SK-N-SH treated with all-trans-retinoic acid at 6 μM for 48 hours (cell line): Measurements from ENCODE around the gene DOCK4.

Experiments used
- ATAC-seq: fragments of 200-7000 bp; cut with Tn5 transposase; 3 replicates; pipeline ENCODE4 v1.9.1; 2020; ENCODE audit warnings: mild to moderate bottlenecking, moderate library complexity
- ARNTL ChIP-seq: fragments of 450-650 bp; formaldehyde crosslinking; IDR thresholded peaks from 2 replicates; pipeline ENCODE4 v1.5.0; 2020; ENCODE audit warnings: low read depth, mild to moderate bottlenecking, moderate library complexity, borderline replicate concordance
- BACH2 ChIP-seq: fragments of 250-450 bp; sonication (Bioruptor Pico); IDR thresholded peaks from 2 replicates; pipeline ENCODE4 v1.9.0; 2021; ENCODE audit warnings: mild to moderate bottlenecking, borderline replicate concordance
- CSDC2 ChIP-seq: fragments of 250-450 bp; sonication (Bioruptor Pico); IDR thresholded peaks from 2 replicates; pipeline ENCODE4 v1.5.0; 2020; ENCODE audit warnings: mild to moderate bottlenecking, moderate library complexity
- ESRRG ChIP-seq: fragments of 250-450 bp; sonication (Bioruptor Pico); IDR thresholded peaks from 2 replicates; pipeline ENCODE4 v1.6.1; 2021; ENCODE audit warnings: mild to moderate bottlenecking
- GLIS3 ChIP-seq: fragments of 250-450 bp; sonication (Bioruptor Pico); IDR thresholded peaks from 2 replicates; pipeline ENCODE4 v1.5.0; 2020; ENCODE audit warnings: mild to moderate bottlenecking, moderate library complexity
- ISL1 ChIP-seq: fragments of 250-450 bp; sonication (Bioruptor Pico); IDR thresholded peaks from 2 replicates; pipeline ENCODE4 v2.1.2; 2022; ENCODE audit warnings: mild to moderate bottlenecking, moderate library complexity
- OSR1 ChIP-seq: fragments of 250-450 bp; sonication (Bioruptor Pico); IDR thresholded peaks from 2 replicates; pipeline ENCODE4 v1.8.0; 2022; ENCODE audit warnings: moderate library complexity, mild to moderate bottlenecking, inconsistent platforms
- PPARA ChIP-seq: fragments of 250-450 bp; sonication (Bioruptor Pico); IDR thresholded peaks from 2 replicates; pipeline ENCODE4 v1.5.0; 2020; ENCODE audit warnings: mild to moderate bottlenecking, borderline replicate concordance
- RARB ChIP-seq: fragments of 250-450 bp; sonication (Bioruptor Pico); IDR thresholded peaks from 2 replicates; pipeline ENCODE4 v1.8.0; 2021; ENCODE audit warnings: mild to moderate bottlenecking, moderate library complexity
- SNAI2 ChIP-seq: fragments of 250-450 bp; sonication (Bioruptor Pico); IDR thresholded peaks from 2 replicates; pipeline ENCODE4 v1.5.0; 2020; ENCODE audit warnings: mild to moderate bottlenecking, moderate library complexity
- TCF4 ChIP-seq: fragments of 250-450 bp; sonication (Bioruptor Pico); IDR thresholded peaks from 2 replicates; pipeline ENCODE4 v1.8.0; 2021; ENCODE audit warnings: mild to moderate bottlenecking, moderate library complexity, borderline replicate concordance
- TOX ChIP-seq: fragments of 250-450 bp; sonication (Bioruptor Pico); IDR thresholded peaks from 2 replicates; pipeline ENCODE4 v1.8.0; 2021; ENCODE audit warnings: mild to moderate bottlenecking, moderate library complexity, borderline replicate concordance
- ZC3H10 ChIP-seq: fragments of 250-450 bp; sonication (Bioruptor Pico); IDR thresholded peaks from 2 replicates; pipeline ENCODE4 v1.5.1; 2021; ENCODE audit warnings: mild to moderate bottlenecking, moderate library complexity
- ZFP3 ChIP-seq: fragments of 250-450 bp; sonication (Bioruptor Pico); IDR thresholded peaks from 2 replicates; pipeline ENCODE4 v1.5.0; 2020; ENCODE audit warnings: mild to moderate bottlenecking, moderate library complexity
- ZFP30 ChIP-seq: fragments of 450-650 bp; formaldehyde crosslinking; IDR thresholded peaks from 2 replicates; pipeline ENCODE4 v1.5.0; 2022; ENCODE audit warnings: mild to moderate bottlenecking, moderate library complexity
- ZNF565 ChIP-seq: fragments of 450-650 bp; formaldehyde crosslinking; conservative IDR thresholded peaks from 2 replicates; pipeline ENCODE4 v1.5.0; 2020; ENCODE audit warnings: low read depth, mild to moderate bottlenecking, moderate library complexity
- ZNF70 ChIP-seq: fragments of 450-650 bp; formaldehyde crosslinking; IDR thresholded peaks from 2 replicates; pipeline ENCODE4 v1.5.0; 2020; ENCODE audit warnings: mild to moderate bottlenecking, moderate library complexity
- ZNF8 ChIP-seq: fragments of 450-650 bp; formaldehyde crosslinking; IDR thresholded peaks from 2 replicates; pipeline ENCODE4 v1.5.0; 2020; ENCODE audit warnings: mild to moderate bottlenecking, moderate library complexity
- TF ChIP-seq, protein P1 (sequence below): fragments of 250-450 bp; sonication (Bioruptor Pico); IDR thresholded peaks from 2 replicates; pipeline ENCODE4 v1.8.0; 2021; ENCODE audit warnings: low read depth, mild to moderate bottlenecking, moderate library complexity, borderline replicate concordance
- TF ChIP-seq, protein P2 (sequence below): fragments of 250-450 bp; sonication (Bioruptor Pico); IDR thresholded peaks from 2 replicates; pipeline ENCODE4 v1.5.1; 2021; ENCODE audit warnings: mild to moderate bottlenecking, moderate library complexity
- TF ChIP-seq, protein P3 (sequence below): fragments of 250-450 bp; sonication (Bioruptor Pico); IDR thresholded peaks from 2 replicates; pipeline ENCODE4 v1.5.1; 2020; ENCODE audit warnings: low read depth, mild to moderate bottlenecking, moderate library complexity
- TF ChIP-seq, protein P4 (sequence below): fragments of 250-450 bp; sonication (Bioruptor Pico); IDR thresholded peaks from 2 replicates; pipeline ENCODE4 v1.8.0; 2020; ENCODE audit warnings: mild to moderate bottlenecking, moderate library complexity, borderline replicate concordance
- TF ChIP-seq, protein P5 (sequence below): fragments of 250-450 bp; sonication (Bioruptor Pico); IDR thresholded peaks from 2 replicates; pipeline ENCODE4 v1.5.0; 2020; ENCODE audit warnings: mild to moderate bottlenecking, moderate library complexity

The DOCK4 gene

DNA sequence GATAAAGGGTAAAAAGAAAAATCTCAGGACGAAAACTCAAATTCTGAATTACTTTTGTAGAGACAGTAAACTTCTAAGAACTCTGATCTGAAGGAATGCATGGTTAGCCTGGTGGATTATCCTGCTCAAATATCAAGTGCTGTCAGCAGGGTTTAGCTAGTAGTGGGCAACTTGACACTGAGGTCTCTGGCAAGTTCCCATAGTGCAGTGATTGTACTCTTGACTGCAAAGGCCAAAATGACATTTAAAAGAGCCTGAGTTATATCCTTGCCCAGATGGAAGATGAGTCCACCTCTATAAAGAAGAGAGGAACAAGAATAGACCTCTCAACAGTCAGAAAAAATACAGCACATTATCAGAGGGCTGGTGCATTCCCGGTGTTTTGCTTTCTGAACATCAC is 339.4 kb downstream of the DOCK4 start:
- peak; percentile 63 for ATAC-seq
- TF ChIP-seq ZFP30 (CRISPR knock-in tag) (no peak), GLIS3 (no peak), ZNF565 (CRISPR knock-in tag) (no peak), ARNTL (no peak), SNAI2 (no peak), TOX (CRISPR knock-in tag) (no peak), ZNF70 (CRISPR knock-in tag) (no peak), OSR1 (no peak), CSDC2 (CRISPR knock-in tag) (no peak), RARB (CRISPR knock-in tag) (no peak), ZFP3 (CRISPR knock-in tag) (no peak), ISL1 (CRISPR knock-in tag) (no peak), TCF4 (CRISPR knock-in tag) (no peak), BACH2 (CRISPR knock-in tag) (no peak)
- TF ChIP-seq, protein P1, sequence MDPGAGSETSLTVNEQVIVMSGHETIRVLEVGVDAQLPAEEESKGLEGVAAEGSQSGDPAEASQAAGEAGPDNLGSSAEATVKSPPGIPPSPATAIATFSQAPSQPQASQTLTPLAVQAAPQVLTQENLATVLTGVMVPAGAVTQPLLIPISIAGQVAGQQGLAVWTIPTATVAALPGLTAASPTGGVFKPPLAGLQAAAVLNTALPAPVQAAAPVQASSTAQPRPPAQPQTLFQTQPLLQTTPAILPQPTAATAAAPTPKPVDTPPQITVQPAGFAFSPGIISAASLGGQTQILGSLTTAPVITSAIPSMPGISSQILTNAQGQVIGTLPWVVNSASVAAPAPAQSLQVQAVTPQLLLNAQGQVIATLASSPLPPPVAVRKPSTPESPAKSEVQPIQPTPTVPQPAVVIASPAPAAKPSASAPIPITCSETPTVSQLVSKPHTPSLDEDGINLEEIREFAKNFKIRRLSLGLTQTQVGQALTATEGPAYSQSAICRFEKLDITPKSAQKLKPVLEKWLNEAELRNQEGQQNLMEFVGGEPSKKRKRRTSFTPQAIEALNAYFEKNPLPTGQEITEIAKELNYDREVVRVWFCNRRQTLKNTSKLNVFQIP: no peak
- TF ChIP-seq, protein P2, sequence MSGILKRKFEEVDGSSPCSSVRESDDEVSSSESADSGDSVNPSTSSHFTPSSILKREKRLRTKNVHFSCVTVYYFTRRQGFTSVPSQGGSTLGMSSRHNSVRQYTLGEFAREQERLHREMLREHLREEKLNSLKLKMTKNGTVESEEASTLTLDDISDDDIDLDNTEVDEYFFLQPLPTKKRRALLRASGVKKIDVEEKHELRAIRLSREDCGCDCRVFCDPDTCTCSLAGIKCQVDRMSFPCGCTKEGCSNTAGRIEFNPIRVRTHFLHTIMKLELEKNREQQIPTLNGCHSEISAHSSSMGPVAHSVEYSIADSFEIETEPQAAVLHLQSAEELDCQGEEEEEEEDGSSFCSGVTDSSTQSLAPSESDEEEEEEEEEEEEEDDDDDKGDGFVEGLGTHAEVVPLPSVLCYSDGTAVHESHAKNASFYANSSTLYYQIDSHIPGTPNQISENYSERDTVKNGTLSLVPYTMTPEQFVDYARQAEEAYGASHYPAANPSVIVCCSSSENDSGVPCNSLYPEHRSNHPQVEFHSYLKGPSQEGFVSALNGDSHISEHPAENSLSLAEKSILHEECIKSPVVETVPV: no peak

DNA sequence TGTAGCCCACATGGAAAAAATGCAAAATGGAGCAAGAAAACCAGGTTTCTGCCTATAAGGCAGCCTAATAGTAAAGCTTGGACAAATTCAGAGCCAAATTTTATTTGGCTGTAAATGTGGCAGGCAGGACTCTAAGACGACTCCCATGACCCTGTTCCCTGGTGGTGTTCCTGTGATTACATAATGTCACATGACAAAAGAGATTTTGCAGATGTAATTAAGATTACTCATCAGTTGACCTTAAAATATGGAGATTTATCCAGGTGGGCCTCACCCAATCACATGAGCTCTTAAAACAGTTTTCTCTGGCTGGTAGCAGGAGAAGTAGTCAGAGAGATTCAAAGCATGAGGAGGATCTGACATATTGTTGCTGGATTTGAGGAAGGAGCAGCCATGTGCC is 340.8 kb downstream of the DOCK4 start:
- TF ChIP-seq ZNF8 (no peak), ESRRG (no peak), TCF4 (CRISPR knock-in tag) (no peak), RARB (CRISPR knock-in tag) (no peak), SNAI2 (no peak), CSDC2 (CRISPR knock-in tag) (no peak), ZNF565 (CRISPR knock-in tag) (no peak), ZNF70 (CRISPR knock-in tag) (no peak)
- TF ChIP-seq, protein P3, sequence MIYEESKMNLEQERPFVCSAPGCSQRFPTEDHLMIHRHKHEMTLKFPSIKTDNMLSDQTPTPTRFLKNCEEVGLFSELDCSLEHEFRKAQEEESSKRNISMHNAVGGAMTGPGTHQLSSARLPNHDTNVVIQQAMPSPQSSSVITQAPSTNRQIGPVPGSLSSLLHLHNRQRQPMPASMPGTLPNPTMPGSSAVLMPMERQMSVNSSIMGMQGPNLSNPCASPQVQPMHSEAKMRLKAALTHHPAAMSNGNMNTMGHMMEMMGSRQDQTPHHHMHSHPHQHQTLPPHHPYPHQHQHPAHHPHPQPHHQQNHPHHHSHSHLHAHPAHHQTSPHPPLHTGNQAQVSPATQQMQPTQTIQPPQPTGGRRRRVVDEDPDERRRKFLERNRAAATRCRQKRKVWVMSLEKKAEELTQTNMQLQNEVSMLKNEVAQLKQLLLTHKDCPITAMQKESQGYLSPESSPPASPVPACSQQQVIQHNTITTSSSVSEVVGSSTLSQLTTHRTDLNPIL (CRISPR knock-in tag): no peak
- ATAC-seq: no peak

DNA sequence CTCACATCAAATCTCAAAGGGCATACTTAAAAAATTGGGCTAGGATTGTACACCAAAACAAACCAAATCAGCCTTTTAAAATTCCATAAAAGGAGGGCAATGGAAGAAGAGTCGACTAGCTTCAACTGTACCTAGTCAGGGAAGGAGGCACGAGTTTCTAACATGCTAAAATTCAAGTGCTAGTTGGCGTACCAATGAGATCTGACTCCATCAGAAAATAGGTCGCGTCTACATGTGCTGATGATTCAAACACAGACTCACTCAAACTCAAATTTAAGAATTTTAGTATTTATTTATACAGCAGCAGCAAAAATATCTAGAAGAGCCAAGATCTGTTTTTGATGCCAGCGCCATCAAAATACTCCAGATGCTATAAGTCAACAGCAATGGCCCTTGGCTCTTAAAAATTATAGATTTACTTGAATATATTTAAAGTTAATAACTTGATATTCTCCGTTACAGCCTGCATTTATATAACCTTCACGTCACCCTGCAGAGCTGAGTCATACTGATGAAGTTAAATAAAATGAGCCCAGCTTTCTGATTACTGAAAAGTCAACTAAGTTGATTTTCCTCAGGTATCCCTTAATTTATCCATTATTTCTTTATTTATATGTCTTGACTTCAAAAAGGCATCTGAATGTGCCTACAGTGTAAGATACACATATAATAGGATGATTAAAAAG is 341.8 kb downstream of the DOCK4 start:
- no peak for ATAC-seq
- TF ChIP-seq, protein P4, sequence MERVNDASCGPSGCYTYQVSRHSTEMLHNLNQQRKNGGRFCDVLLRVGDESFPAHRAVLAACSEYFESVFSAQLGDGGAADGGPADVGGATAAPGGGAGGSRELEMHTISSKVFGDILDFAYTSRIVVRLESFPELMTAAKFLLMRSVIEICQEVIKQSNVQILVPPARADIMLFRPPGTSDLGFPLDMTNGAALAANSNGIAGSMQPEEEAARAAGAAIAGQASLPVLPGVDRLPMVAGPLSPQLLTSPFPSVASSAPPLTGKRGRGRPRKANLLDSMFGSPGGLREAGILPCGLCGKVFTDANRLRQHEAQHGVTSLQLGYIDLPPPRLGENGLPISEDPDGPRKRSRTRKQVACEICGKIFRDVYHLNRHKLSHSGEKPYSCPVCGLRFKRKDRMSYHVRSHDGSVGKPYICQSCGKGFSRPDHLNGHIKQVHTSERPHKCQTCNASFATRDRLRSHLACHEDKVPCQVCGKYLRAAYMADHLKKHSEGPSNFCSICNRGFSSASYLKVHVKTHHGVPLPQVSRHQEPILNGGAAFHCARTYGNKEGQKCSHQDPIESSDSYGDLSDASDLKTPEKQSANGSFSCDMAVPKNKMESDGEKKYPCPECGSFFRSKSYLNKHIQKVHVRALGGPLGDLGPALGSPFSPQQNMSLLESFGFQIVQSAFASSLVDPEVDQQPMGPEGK (CRISPR knock-in tag): no peak
- TF ChIP-seq ZFP30 (CRISPR knock-in tag) (no peak), ZNF8 (no peak), PPARA (CRISPR knock-in tag) (no peak), GLIS3 (no peak), BACH2 (CRISPR knock-in tag) (no peak), SNAI2 (no peak), ISL1 (CRISPR knock-in tag) (no peak), ARNTL (no peak), ZC3H10 (no peak), RARB (CRISPR knock-in tag) (no peak), ZNF70 (CRISPR knock-in tag) (no peak)
- TF ChIP-seq, protein P5, sequence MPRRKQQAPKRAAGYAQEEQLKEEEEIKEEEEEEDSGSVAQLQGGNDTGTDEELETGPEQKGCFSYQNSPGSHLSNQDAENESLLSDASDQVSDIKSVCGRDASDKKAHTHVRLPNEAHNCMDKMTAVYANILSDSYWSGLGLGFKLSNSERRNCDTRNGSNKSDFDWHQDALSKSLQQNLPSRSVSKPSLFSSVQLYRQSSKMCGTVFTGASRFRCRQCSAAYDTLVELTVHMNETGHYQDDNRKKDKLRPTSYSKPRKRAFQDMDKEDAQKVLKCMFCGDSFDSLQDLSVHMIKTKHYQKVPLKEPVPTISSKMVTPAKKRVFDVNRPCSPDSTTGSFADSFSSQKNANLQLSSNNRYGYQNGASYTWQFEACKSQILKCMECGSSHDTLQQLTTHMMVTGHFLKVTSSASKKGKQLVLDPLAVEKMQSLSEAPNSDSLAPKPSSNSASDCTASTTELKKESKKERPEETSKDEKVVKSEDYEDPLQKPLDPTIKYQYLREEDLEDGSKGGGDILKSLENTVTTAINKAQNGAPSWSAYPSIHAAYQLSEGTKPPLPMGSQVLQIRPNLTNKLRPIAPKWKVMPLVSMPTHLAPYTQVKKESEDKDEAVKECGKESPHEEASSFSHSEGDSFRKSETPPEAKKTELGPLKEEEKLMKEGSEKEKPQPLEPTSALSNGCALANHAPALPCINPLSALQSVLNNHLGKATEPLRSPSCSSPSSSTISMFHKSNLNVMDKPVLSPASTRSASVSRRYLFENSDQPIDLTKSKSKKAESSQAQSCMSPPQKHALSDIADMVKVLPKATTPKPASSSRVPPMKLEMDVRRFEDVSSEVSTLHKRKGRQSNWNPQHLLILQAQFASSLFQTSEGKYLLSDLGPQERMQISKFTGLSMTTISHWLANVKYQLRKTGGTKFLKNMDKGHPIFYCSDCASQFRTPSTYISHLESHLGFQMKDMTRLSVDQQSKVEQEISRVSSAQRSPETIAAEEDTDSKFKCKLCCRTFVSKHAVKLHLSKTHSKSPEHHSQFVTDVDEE (CRISPR knock-in tag): no peak
- TF ChIP-seq, all 23 proteins: peak for 0
